ENCODE measurements around the gene IQCN. TPM values are rescaled to one million over a fixed set of nuclear protein-coding genes. Genes with fewer than 3 reads are reported as not detected.

The IQCN gene
- total RNA-seq, 1 experiment from 2014 or later, result 0.61 TPM

DNA sequence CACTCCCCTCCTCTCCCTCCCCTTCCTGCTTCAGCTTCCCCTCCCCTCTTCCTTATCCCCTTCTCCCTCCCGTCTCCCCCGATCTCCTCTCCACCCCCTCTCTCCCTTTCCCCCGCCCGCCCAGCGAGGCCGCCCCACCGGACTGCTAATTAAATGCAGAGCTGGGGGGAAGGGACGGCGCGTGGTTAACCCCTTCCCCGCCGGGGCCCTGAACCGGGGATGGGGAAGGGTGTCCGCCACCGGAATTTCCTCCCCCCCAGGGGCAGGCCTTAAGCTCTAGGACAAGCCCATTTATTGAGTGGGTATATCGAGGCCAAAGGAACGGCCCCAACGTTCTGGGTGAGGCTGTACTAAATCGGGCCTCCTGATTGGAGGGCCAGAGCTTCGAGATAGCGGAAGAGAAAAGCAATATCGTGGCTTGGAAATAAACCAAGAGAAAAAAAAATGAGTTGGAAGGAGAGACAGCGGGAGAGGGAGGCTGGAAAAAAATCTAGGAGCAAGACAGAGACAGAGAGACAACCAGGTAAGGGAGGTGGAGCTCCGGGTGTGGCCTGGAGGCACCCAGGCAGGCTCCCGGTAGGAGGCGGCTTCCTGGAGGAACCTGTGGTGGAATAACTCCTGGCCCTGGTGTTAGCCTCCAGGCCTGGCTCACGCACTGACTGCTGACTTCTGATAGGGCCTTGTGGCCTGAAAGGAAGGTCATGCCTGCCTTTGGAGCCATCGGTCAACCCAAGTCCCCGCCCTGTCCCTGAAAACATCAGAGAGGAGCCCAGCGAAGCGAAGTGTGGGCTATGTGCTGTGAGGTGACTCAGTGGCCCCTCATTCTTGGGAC is 18.8 kb upstream of the IQCN start (continued):
- no peak for TF ChIP-seq HMGA2 (CRISPR knock-in tag; IDR thresholded peaks at IDR 0.05)
- TF ChIP-seq, protein P1, sequence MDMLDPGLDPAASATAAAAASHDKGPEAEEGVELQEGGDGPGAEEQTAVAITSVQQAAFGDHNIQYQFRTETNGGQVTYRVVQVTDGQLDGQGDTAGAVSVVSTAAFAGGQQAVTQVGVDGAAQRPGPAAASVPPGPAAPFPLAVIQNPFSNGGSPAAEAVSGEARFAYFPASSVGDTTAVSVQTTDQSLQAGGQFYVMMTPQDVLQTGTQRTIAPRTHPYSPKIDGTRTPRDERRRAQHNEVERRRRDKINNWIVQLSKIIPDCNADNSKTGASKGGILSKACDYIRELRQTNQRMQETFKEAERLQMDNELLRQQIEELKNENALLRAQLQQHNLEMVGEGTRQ (CRISPR knock-in tag; IDR thresholded peaks at IDR 0.05), result no peak
- TF ChIP-seq ZNF423 (CRISPR knock-in tag; IDR thresholded peaks at IDR 0.05), result peak; percentile 5; the same call in 1 of the 2 replicates
- TF ChIP-seq, protein P2, sequence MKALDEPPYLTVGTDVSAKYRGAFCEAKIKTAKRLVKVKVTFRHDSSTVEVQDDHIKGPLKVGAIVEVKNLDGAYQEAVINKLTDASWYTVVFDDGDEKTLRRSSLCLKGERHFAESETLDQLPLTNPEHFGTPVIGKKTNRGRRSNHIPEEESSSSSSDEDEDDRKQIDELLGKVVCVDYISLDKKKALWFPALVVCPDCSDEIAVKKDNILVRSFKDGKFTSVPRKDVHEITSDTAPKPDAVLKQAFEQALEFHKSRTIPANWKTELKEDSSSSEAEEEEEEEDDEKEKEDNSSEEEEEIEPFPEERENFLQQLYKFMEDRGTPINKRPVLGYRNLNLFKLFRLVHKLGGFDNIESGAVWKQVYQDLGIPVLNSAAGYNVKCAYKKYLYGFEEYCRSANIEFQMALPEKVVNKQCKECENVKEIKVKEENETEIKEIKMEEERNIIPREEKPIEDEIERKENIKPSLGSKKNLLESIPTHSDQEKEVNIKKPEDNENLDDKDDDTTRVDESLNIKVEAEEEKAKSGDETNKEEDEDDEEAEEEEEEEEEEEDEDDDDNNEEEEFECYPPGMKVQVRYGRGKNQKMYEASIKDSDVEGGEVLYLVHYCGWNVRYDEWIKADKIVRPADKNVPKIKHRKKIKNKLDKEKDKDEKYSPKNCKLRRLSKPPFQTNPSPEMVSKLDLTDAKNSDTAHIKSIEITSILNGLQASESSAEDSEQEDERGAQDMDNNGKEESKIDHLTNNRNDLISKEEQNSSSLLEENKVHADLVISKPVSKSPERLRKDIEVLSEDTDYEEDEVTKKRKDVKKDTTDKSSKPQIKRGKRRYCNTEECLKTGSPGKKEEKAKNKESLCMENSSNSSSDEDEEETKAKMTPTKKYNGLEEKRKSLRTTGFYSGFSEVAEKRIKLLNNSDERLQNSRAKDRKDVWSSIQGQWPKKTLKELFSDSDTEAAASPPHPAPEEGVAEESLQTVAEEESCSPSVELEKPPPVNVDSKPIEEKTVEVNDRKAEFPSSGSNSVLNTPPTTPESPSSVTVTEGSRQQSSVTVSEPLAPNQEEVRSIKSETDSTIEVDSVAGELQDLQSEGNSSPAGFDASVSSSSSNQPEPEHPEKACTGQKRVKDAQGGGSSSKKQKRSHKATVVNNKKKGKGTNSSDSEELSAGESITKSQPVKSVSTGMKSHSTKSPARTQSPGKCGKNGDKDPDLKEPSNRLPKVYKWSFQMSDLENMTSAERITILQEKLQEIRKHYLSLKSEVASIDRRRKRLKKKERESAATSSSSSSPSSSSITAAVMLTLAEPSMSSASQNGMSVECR (CRISPR knock-in tag; IDR thresholded peaks at IDR 0.05; ENCODE audit: borderline replicate concordance), result no peak
- no peak for TF ChIP-seq TCF7 (CRISPR knock-in tag; IDR thresholded peaks at IDR 0.05; ENCODE audit: low read depth)
- TF ChIP-seq ZNF317 (CRISPR knock-in tag; IDR thresholded peaks at IDR 0.05; ENCODE audit: borderline replicate concordance, low read depth), result no peak
- TF ChIP-seq, protein P3, sequence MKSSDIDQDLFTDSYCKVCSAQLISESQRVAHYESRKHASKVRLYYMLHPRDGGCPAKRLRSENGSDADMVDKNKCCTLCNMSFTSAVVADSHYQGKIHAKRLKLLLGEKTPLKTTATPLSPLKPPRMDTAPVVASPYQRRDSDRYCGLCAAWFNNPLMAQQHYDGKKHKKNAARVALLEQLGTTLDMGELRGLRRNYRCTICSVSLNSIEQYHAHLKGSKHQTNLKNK (CRISPR knock-in tag; IDR thresholded peaks at IDR 0.05), result no peak
- TF ChIP-seq RELA (CRISPR knock-in tag; IDR thresholded peaks at IDR 0.05; ENCODE audit: borderline replicate concordance), result no peak
- TF ChIP-seq, protein P4, sequence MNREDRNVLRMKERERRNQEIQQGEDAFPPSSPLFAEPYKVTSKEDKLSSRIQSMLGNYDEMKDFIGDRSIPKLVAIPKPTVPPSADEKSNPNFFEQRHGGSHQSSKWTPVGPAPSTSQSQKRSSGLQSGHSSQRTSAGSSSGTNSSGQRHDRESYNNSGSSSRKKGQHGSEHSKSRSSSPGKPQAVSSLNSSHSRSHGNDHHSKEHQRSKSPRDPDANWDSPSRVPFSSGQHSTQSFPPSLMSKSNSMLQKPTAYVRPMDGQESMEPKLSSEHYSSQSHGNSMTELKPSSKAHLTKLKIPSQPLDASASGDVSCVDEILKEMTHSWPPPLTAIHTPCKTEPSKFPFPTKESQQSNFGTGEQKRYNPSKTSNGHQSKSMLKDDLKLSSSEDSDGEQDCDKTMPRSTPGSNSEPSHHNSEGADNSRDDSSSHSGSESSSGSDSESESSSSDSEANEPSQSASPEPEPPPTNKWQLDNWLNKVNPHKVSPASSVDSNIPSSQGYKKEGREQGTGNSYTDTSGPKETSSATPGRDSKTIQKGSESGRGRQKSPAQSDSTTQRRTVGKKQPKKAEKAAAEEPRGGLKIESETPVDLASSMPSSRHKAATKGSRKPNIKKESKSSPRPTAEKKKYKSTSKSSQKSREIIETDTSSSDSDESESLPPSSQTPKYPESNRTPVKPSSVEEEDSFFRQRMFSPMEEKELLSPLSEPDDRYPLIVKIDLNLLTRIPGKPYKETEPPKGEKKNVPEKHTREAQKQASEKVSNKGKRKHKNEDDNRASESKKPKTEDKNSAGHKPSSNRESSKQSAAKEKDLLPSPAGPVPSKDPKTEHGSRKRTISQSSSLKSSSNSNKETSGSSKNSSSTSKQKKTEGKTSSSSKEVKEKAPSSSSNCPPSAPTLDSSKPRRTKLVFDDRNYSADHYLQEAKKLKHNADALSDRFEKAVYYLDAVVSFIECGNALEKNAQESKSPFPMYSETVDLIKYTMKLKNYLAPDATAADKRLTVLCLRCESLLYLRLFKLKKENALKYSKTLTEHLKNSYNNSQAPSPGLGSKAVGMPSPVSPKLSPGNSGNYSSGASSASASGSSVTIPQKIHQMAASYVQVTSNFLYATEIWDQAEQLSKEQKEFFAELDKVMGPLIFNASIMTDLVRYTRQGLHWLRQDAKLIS (CRISPR knock-in tag; IDR thresholded peaks at IDR 0.05; ENCODE audit: borderline replicate concordance), result no peak
- TF ChIP-seq, protein P5, sequence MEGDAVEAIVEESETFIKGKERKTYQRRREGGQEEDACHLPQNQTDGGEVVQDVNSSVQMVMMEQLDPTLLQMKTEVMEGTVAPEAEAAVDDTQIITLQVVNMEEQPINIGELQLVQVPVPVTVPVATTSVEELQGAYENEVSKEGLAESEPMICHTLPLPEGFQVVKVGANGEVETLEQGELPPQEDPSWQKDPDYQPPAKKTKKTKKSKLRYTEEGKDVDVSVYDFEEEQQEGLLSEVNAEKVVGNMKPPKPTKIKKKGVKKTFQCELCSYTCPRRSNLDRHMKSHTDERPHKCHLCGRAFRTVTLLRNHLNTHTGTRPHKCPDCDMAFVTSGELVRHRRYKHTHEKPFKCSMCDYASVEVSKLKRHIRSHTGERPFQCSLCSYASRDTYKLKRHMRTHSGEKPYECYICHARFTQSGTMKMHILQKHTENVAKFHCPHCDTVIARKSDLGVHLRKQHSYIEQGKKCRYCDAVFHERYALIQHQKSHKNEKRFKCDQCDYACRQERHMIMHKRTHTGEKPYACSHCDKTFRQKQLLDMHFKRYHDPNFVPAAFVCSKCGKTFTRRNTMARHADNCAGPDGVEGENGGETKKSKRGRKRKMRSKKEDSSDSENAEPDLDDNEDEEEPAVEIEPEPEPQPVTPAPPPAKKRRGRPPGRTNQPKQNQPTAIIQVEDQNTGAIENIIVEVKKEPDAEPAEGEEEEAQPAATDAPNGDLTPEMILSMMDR (IDR thresholded peaks at IDR 0.05), result no peak
- peak; percentile 71; the same call in 1 of the 2 replicates for TF ChIP-seq GTF2I (CRISPR knock-in tag; conservative IDR thresholded peaks at IDR 0.05)
- TF ChIP-seq, protein P6, sequence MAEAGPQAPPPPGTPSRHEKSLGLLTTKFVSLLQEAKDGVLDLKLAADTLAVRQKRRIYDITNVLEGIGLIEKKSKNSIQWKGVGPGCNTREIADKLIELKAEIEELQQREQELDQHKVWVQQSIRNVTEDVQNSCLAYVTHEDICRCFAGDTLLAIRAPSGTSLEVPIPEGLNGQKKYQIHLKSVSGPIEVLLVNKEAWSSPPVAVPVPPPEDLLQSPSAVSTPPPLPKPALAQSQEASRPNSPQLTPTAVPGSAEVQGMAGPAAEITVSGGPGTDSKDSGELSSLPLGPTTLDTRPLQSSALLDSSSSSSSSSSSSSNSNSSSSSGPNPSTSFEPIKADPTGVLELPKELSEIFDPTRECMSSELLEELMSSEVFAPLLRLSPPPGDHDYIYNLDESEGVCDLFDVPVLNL (CRISPR knock-in tag; IDR thresholded peaks at IDR 0.05; ENCODE audit: borderline replicate concordance, low read depth), result no peak
- no peak for TF ChIP-seq GABPB1 (CRISPR knock-in tag; IDR thresholded peaks at IDR 0.05)
- TF ChIP-seq ETV6 (CRISPR knock-in tag; IDR thresholded peaks at IDR 0.05), result peak; percentile 82
- TF ChIP-seq ZNF219 (CRISPR knock-in tag; IDR thresholded peaks at IDR 0.05; ENCODE audit: borderline replicate concordance), result no peak
- no peak for TF ChIP-seq ZNF232 (CRISPR knock-in tag; IDR thresholded peaks at IDR 0.05)
- TF ChIP-seq FOXK1 (CRISPR knock-in tag; IDR thresholded peaks at IDR 0.05), result 0 out of 2 replicates have a peak, but pooled peaks have one; percentile 4
- no peak for TF ChIP-seq NR3C1 (CRISPR knock-in tag; conservative IDR thresholded peaks at IDR 0.05; ENCODE audit: low read depth)
- TF ChIP-seq NR2C2 (CRISPR knock-in tag; IDR thresholded peaks at IDR 0.05), result no peak
- TF ChIP-seq, protein P7, sequence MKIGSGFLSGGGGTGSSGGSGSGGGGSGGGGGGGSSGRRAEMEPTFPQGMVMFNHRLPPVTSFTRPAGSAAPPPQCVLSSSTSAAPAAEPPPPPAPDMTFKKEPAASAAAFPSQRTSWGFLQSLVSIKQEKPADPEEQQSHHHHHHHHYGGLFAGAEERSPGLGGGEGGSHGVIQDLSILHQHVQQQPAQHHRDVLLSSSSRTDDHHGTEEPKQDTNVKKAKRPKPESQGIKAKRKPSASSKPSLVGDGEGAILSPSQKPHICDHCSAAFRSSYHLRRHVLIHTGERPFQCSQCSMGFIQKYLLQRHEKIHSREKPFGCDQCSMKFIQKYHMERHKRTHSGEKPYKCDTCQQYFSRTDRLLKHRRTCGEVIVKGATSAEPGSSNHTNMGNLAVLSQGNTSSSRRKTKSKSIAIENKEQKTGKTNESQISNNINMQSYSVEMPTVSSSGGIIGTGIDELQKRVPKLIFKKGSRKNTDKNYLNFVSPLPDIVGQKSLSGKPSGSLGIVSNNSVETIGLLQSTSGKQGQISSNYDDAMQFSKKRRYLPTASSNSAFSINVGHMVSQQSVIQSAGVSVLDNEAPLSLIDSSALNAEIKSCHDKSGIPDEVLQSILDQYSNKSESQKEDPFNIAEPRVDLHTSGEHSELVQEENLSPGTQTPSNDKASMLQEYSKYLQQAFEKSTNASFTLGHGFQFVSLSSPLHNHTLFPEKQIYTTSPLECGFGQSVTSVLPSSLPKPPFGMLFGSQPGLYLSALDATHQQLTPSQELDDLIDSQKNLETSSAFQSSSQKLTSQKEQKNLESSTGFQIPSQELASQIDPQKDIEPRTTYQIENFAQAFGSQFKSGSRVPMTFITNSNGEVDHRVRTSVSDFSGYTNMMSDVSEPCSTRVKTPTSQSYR (CRISPR knock-in tag; IDR thresholded peaks at IDR 0.05), result peak; percentile 95; the same call in 1 of the 2 replicates
- no peak for TF ChIP-seq PRRX2 (CRISPR knock-in tag; IDR thresholded peaks at IDR 0.05)
- no peak for TF ChIP-seq RORB (CRISPR knock-in tag; IDR thresholded peaks at IDR 0.05)

Measured in WTC11 (cell line).